ENCODE measurements around the gene ARHGAP29. TPM values are rescaled to one million over a fixed set of nuclear protein-coding genes. Genes with fewer than 3 reads are reported as not detected.

The ARHGAP29 gene
- total and polyA plus RNA-seq, 2 of the 4 experiments (the other 2 are of a cell fraction), result 19.1 to 30.3 TPM

- in situ Hi-C loops (cut with MboI; ENCODE audit: low sequenced_read_pairs), result no loop called here
- ATAC-seq (ENCODE audit: low read depth), result peak; percentile 42; the same call in 1 of the 2 replicates
These were observed 42.1 kb upstream of the ARHGAP29 start for GRCh38 chr1:94279462-94279861.

More at GRCh38 chr1:94279462-94279861, 42.1 kb upstream of the ARHGAP29 start:
- Histone ChIP-seq H3K18ac (ENCODE audit: low read depth, low read length) (no peak overlapping the region), H3K36me3 (ENCODE audit: control insufficient read depth, insufficient read depth, low read length) (no peaks in the 10 kb centered on the region), H2BK5ac (ENCODE audit: low read depth, low read length, poor library complexity, severe bottlenecking) (no peak overlapping the region), H3K4me2 (ENCODE audit: low read depth, low read length) (no peak overlapping the region), H4K20me1 (ENCODE audit: insufficient read depth, low read length) (no peaks in the 10 kb centered on the region), H3K23ac (ENCODE audit: low read depth, low read length) (no peak overlapping the region), H3K79me1 (ENCODE audit: low read depth in 1 of 2, low read length in 2 of 2) (no peaks in the 10 kb centered on the region), H2BK120ac (ENCODE audit: low read depth, low read length) (no peak overlapping the region), H3K4me3 (ENCODE audit: insufficient read depth, low read depth, low read length) (no peak overlapping the region), H3K9ac (ENCODE audit: low read depth, low read length) (no peak overlapping the region), H2BK20ac (ENCODE audit: low read depth, low read length) (no peak overlapping the region), H3K14ac (replicated peaks; ENCODE audit: low read depth, low read length) (no peak overlapping the region), H2BK15ac (ENCODE audit: low read depth, low read length) (no peak overlapping the region), H4K91ac (ENCODE audit: insufficient read depth, low read depth, low read length) (no peak overlapping the region), H3K9me1 (ENCODE audit: insufficient read depth, low read length) (peaks cover 5% of the 10 kb centered on the region; the same call in 1 of the 2 replicates), H3K27ac (ENCODE audit: insufficient read depth, low read length) (no peak overlapping the region), H4K5ac (ENCODE audit: low read depth, low read length) (no peak overlapping the region), H2AFZ (replicated peaks; ENCODE audit: low read length, poor library complexity) (no peak overlapping the region), H3K9me3 (ENCODE audit: control insufficient read depth, insufficient read depth, low read length) (0 out of 2 replicates have a peak, but pooled peaks cover 2% of the 10 kb centered on the region), H3K4ac (ENCODE audit: low read depth, low read length) (no peak overlapping the region), H2AK5ac (ENCODE audit: low read depth, low read length) (no peak overlapping the region), H3K4me1 (ENCODE audit: control insufficient read depth, insufficient read depth, low read length) (peaks cover 9% of the 10 kb centered on the region), H3K27me3 (ENCODE audit: control insufficient read depth, insufficient read depth, low read length) (no peaks in the 10 kb centered on the region), H2AK9ac (replicated peaks; ENCODE audit: low read depth, low read length, poor library complexity) (no peak overlapping the region), H4K8ac (ENCODE audit: low read depth in 2 of 2, low read length in 2 of 2) (no peak overlapping the region; a peak in 1 of 4 replicates), H3K56ac (ENCODE audit: extremely low read depth, insufficient read depth, low read length) (no peak overlapping the region)
- ChIA-PET POLR2A (ENCODE audit: unreplicated experiment) (no interaction called here), CTCF (no interaction called here)
- intact Hi-C loops (cut with micrococcal nuclease) (no loop called here), dilution Hi-C loops (cut with HindIII; ENCODE audit: low sequenced_read_pairs, unreplicated experiment) (no loop called here)
- BruUV-seq (replicated peaks), result no TSS peak
- WGBS, 2 experiments (ENCODE audit: extremely low coverage in 2 of 2, insufficient read length in 1 of 2), result no CpG with 5 or more reads among the region's 1 CpG
- DNase-seq, result no peak
- TF ChIP-seq MAZ (IDR thresholded peaks at IDR 0.05; ENCODE audit: borderline replicate concordance, low read depth, low read length) (no peak), POLR2A (IDR thresholded peaks at IDR 0.05; ENCODE audit: low read depth, low read length) (no peak), NFE2L2 (IDR thresholded peaks at IDR 0.05; ENCODE audit: low read depth, low read length) (no peak), SMC3 (IDR thresholded peaks at IDR 0.05; ENCODE audit: low read depth, low read length) (no peak), MXI1 (IDR thresholded peaks at IDR 0.05; ENCODE audit: borderline replicate concordance, low read depth, low read length) (no peak), BHLHE40 (IDR thresholded peaks at IDR 0.05; ENCODE audit: low read depth, low read length) (no peak), ELK1 (IDR thresholded peaks at IDR 0.05; ENCODE audit: borderline replicate concordance, low read depth, low read length) (no peak), MAFK (IDR thresholded peaks at IDR 0.05; ENCODE audit: low read depth, low read length) (no peak), CEBPB (IDR thresholded peaks at IDR 0.05; ENCODE audit: low read depth, low read length) (no peak), FOS (IDR thresholded peaks at IDR 0.05; ENCODE audit: low read depth, low read length) (no peak), RAD21 (IDR thresholded peaks at IDR 0.05; ENCODE audit: low read length) (no peak), CHD1 (IDR thresholded peaks at IDR 0.05; ENCODE audit: low read depth, low read length) (no peak), RCOR1 (IDR thresholded peaks at IDR 0.05; ENCODE audit: insufficient replicate concordance, low read length) (no peak), CTCF (conservative IDR thresholded peaks at IDR 0.05; ENCODE audit: low read depth, low read length) (no peak), RFX5 (IDR thresholded peaks at IDR 0.05; ENCODE audit: low read depth, low read length) (no peak), USF2 (IDR thresholded peaks at IDR 0.05; ENCODE audit: low read depth, low read length) (no peak)

Measured in IMR-90 (cell line).